OCI-M2 (cell line): ENCODE data around the gene NKIRAS1.
"Not testable (repeated sequence)": the region's sequence is repeated elsewhere in the genome, so short reads cannot be mapped to it uniquely, and the experiment has no call there.

ENCODE experiments used
- DNase-seq: peaks from one replicate; lab custom pipeline; 2025; ENCODE audit not compliant: unreplicated experiment; lab: John Stamatoyannopoulos, UW

NKIRAS1 gene

GRCh38 chr3:23911397-23911796 is 5.4 kb downstream of the NKIRAS1 start:
- DNase-seq = no peak

DNA sequence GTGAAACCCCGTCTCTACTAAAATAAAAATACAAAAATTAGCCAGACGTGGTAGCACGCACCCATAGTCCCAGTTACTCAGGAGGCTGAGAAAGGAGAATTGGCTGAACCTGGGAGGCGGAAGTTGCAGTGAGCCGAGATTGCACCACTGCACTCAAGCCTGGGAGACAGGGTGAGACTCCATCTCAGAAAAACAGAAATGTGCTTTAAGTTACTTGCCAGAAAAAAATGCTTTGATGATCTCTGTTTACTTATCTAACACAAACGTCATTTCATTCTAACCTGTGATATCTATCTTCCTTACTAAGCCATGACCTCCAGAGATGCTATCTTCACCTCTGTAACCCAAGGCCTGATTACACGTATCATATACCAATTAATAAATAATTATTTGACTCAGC is 7.4 kb downstream of the NKIRAS1 start:
- no peak for DNase-seq

DNA sequence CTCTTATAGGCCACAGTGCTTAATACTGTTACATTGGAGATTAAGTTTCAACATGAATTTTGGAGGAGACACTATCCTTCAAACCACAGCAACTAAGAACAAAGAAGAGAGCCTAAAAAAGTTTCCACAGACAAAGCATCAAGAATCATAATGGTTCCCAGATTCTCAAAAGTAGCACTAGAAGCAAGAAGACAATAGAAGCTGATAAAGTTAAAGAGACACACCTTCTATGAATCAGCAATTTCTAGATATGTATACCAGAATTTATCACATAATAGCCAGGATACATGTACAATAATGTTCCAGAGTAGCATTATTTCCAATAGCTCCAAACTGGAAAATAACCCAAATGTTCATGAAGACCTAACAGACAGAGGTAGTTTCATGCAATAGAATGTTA is 12.2 kb downstream of the NKIRAS1 start:
- DNase-seq = no peak

GRCh38 chr3:23900744-23901143 is 16.0 kb downstream of the NKIRAS1 start:
- DNase-seq = no peak

GRCh38 chr3:23895181-23895580 is 21.6 kb downstream of the NKIRAS1 start:
- DNase-seq = no peak

DNA sequence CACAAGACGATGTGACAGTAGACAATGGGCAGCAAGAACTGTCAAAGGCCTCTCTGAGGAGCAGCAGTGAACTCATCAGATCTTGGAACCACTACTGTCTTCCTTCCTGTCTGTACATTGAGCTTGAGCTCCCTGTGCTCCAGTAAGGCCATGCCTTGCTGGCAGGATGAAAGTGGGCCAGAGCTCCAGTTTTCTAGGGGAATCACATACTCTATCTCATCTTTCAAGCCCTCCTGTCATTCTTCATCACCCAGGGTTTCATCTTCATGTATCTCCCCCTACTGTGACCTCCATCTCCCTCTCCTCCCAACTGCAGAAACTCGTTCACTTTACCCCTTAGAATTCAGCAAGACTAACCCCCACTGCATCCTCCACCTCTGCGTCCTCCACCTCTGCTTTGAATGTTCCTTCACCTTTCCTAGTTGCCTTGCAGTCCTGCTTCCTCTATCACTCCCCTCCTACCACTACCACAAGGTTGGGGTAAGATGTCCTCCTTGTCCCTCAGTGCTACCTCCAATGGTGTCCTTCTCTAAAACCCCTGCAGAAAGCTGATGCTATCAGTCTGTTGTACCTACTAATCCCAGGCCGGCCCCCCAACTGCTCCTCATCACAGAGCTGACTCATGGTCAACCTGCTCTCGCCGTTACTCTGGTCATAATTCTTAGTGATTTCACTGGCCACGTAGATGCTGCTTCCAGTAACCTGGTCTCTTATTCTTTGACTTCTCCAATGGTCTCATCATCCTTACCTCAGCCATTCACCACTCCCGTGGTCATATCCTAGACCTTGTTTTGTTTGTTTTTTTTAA is 22.3 kb downstream of the NKIRAS1 start:
- DNase-seq = no peak

GRCh38 chr3:23889950-23890349 is 26.8 kb downstream of the NKIRAS1 start:
- no peak for DNase-seq

DNA sequence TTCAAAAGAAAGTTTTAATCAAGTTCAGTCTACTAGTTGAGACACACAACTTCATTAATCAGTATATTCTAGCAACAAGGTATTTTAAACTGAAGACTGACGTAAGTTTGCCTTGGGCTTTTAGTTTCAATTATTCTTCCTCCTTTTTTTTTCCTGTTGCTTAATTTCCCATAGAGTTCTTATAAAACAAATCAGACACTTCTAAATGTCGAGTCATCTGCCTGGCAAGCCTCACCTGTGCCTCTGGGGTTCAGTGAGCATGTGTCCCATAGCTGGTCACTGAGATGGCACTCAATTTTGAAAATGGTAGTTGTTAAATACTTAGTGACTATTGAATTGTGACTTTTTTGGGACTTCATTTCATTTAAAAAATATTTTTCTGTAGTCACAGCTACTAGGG is 27.4 kb downstream of the NKIRAS1 start:
- DNase-seq = no peak

DNA sequence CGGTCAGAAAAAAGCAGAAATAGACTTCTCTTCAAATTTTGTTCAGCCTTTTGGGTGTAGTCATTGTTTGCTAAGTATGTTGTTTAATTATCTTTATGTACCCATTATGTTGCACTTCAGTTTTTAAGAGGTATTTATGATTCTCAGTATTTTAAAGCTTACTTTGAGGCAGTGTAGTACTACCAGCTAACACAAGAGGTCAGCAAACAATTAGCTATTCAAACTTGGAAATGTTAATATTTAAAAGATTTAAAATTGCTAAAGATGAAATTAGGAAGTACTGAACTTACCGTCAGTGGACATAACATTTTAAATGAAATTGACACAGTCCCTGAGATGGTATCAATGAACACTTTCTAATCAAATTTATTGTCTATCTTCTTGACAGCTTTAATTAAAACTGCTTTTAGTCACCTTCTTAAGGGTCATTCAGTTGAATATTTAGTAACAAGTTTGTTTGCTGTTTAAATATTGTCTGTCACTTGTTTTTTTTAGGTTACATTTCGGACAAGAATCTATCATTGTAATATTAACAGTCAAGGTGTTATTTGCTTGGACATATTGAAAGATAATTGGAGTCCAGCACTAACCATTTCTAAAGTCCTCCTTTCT is 28.1 kb downstream of the NKIRAS1 start:
- DNase-seq = no peak

GRCh38 chr3:23886311-23886710 is 30.5 kb downstream of the NKIRAS1 start:
- DNase-seq = no peak

DNA sequence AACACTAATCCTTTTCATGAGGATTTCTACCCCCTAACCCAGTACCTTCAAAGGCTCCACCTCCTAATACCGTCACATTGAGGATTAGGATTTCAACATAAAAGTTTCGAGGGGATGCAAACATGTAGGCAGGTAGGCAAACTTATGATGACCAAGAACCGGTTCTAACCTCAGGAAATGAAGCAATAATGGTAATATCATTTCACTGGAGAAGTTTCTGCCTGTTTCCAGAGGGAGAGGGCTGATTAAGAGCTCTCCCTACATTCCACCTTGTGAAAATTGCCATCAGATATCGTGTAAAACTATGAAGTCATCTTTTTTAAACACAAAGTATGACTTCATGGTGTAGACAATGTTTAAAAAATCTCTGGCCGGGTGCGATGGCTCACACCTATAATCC is 31.6 kb downstream of the NKIRAS1 start:
- no peak for DNase-seq

DNA sequence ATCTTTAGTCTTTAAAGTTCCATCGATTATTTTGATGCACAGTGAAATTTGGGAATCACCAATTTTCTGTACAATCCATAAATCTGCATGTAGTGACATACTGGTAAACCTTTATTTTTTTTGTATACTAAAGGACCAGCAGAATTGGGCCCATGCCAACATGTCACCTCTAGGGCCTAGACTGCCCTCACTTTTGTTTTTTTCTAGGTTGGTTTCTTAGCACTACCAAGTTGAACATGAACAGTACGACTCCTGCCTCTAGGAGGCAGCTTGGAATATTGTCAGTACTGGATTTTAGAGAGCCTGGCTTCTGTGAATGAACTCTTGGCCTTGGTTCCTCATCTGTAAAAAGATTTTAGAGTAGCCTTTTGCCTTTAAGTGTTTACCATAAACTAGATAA is 32.3 kb downstream of the NKIRAS1 start:
- no peak for DNase-seq

DNA sequence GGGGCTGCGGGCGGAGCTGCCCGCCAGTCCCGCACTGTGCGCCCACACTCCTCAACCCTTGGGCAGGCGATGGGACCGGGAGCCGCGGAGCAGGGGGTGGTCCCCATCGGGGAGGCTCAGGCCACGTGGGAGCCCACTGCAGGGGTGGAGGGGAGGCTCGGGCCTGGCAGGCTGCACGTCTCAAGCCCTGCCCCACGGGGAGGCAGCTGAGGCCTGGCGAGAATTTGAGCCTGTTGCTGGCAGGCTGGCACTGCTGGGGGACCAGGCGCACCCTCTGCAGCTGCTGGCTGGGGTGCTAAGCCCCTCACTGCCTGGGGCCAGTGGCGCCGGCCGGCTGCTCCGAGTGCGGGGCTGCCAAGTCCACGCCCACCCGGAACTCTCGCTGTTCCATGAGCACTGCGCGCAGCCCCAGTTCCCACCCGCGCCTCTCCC is 34.3 kb downstream of the NKIRAS1 start:
- no peak for DNase-seq

DNA sequence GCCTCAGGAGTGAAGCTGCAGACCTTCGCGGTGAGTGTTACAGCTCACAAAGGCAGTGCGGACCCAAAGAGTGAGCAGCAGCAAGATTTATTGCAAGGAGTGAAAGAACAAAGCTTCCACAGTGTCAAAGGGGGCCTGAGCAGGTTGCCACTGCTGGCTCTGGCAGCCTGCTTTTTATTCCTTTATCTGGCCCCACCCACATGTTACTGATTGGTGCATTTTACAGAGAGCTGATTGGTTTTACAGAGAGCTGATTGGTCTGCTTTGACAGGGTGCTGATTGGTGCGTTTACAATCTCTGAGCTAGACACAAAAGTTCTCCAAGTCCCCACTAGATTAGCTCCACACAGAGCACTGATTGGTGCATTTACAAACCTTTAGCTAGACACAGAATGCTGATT is 34.8 kb downstream of the NKIRAS1 start:
- not testable (repeated sequence) for DNase-seq

GRCh38 chr3:23880703-23881339 is 36.0 kb downstream of the NKIRAS1 start:
- DNase-seq = no peak

GRCh38 chr3:23879485-23879884 is 37.3 kb downstream of the NKIRAS1 start:
- no peak for DNase-seq

GRCh38 chr3:23877329-23877980 is 39.3 kb downstream of the NKIRAS1 start:
- DNase-seq = no peak

- no peak for DNase-seq
Observed at GRCh38 chr3:23876923-23877322, 39.9 kb downstream of the NKIRAS1 start.

- no peak for DNase-seq
Observed at GRCh38 chr3:23875113-23875725, 41.6 kb downstream of the NKIRAS1 start.

DNA sequence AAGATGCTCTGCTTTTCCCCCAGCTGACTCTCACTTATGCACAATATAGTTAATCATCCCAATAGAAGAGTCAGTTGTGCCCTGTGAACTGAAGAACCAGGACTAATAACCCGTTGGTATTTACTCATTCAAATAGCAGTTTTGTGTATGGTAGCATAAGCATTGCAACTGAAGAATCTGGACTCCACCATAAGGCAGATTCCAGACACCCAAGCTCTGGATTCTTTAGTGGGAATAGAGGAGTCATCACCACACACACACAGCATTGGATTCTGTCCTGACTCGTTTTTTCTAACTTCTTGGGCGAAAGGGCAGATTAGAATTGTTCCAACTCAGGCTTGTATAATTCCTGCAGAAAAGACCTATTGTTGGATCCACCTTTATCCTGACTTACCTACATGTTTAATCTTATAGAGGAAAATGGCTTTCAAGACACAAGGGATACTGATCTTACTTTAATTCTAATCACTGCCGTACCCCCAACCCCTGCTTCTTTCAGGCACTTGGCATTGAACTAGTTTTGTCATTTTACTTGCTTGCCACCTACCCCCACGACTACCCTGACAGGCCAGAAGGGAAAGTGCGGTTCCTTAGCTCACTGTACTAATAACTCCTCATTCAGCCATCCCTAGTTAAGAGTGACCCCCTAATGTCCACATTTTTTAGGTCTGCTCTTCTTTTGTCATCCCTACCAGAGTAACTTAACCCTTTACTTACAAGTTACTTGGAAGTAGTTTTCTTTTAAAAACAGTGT is 42.3 kb downstream of the NKIRAS1 start:
- DNase-seq = no peak

- DNase-seq = no peak
Observed at GRCh38 chr3:23873941-23874340, 42.8 kb downstream of the NKIRAS1 start.
